GM12865 (cell line): ENCODE results near the gene NUP93.

Source experiments
- DNase-seq: peaks from one replicate; pipeline ENCODE4 v3.0.0; 2010; ENCODE audit warnings: low read depth
- H3K4me3 ChIP-seq: 2 replicates; pipeline ENCODE4 v1.5.1; 2011; ENCODE audit warnings: mild to moderate bottlenecking, low read depth, low read length, control low read depth
- CTCF ChIP-seq: IDR thresholded peaks from 2 replicates; pipeline ENCODE4 v1.5.1; 2011; ENCODE audit warnings: low read length, control low read depth, low read depth, inconsistent platforms; ENCODE audit not compliant: insufficient read depth; ENCODE audit errors: missing control alignments

The NUP93 gene

GRCh38 chr16:56708525-56709442 lies 21.1 kb upstream of the NUP93 start:
- TF ChIP-seq CTCF = no peak
- DNase-seq = no peak
- no peak overlapping the region for H3K4me3 ChIP-seq

- H3K4me3 ChIP-seq = no peak overlapping the region
- no peak for DNase-seq
- TF ChIP-seq CTCF = no peak
These were observed 20.4 kb upstream of the NUP93 start for GRCh38 chr16:56709443-56710040.

- no peak for TF ChIP-seq CTCF
- no peak for DNase-seq
- no peak overlapping the region for H3K4me3 ChIP-seq
These were observed 19.7 kb upstream of the NUP93 start for GRCh38 chr16:56710181-56710737.

GRCh38 chr16:56711862-56712261 lies 18.1 kb upstream of the NUP93 start:
- TF ChIP-seq CTCF = no peak

GRCh38 chr16:56713794-56714193 lies 16.1 kb upstream of the NUP93 start:
- no peak overlapping the region for H3K4me3 ChIP-seq
- DNase-seq = no peak
- no peak for TF ChIP-seq CTCF

More at GRCh38 chr16:56711862-56712261, 18.1 kb upstream of the NUP93 start:
- DNase-seq = no peak
- no peak overlapping the region for H3K4me3 ChIP-seq

GRCh38 chr16:56715126-56715525 lies 14.8 kb upstream of the NUP93 start:
- H3K4me3 ChIP-seq = no peak overlapping the region
- no peak for DNase-seq

More at GRCh38 chr16:56715126-56715525, 14.8 kb upstream of the NUP93 start:
- TF ChIP-seq CTCF = no peak
